ENCODE data around the gene OARD1.
"Not testable (repeated sequence)": the region's sequence is repeated elsewhere in the genome, so short reads cannot be mapped to it uniquely, and the experiment has no call there.

Gene OARD1

DNA sequence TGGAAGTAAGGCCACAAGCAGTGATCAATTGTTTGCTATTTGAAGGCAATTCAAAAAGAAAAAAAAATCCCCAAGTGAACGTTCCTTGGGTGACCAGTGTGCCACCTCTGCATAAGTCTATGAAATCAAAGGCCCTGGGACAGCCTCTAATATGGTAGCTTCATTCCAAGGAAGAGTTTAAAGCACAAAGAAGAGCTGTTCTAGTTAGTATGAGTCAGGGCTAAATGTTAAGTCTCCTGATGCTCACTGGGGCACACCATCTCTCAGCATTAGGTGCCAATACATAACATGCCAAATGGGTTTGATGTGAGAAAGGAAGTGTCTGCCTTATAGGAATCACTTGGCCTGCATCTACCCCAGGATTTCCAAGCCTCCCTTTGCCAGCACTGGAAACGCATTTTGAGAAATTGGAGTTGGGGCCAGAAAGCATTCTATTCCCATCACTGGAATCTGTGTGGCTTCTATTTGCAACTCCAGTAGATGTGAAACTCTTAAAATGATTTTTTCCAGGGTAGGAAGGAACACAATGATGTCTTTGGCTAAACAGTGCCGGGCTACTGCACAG, 46.1 kb downstream of the OARD1 start:
- no peak for DNase-seq

DNA sequence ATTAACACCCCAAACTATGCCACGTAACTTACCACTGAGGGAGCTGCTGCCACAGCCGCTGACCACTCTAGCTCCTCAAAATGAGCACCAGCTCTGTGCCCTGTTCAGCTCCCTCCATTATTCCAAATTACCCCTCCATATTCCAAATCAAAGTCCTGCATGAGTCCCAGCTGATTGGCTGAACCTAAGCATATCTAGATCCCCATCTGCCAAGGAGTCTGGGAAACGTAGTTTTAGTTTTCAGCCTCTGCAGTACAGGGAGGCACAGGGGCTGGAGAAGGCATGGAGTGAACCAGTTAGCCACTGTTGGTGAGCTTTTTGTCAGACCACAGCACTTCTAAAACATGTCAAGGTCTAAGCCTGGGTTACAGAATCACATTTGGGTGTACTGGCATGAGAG, 49.0 kb downstream of the OARD1 start:
- no peak for DNase-seq

- no peak for DNase-seq
These were observed 49.9 kb downstream of the OARD1 start for GRCh38 chr6:41022294-41022693.

DNA sequence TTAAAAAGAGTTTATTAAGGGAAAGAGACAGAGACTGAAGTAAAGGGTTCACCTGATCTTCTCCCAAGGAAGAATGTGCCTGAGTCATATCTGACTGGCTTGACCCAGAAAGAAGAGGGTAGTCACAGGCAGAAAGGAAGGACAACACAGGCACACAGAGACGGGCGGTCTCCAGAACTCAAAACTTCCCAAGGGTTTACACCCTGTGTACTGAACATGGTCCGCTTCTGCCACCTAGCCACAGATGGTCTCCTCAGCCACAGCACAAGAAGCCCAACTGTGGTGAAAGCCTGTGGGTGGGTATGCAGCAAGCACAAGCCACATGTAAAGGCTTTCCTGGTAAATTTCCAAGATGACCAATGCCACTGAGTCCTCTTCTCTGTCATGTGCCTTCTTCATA, 50.3 kb downstream of the OARD1 start:
- DNase-seq, result no peak

GRCh38 chr6:41017663-41018062, 54.5 kb downstream of the OARD1 start:
- DNase-seq, result no peak

DNA sequence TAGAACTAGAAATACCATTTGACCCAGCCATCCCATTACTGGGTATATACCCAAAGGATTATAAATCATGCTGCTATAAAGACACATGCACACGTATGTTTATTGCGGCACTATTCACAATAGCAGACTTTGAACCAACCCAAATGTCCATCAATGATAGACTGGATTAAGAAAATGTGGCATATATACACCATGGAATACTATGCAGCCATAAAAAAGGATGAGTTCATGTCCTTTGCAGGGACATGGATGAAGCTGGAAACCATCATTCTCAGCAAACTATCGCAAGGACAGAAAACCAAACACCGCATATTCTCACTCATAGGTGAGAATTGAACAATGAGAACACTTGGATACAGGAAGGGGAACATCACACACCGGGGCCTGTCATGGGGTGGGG, 56.3 kb downstream of the OARD1 start:
- not testable (repeated sequence) for DNase-seq

GRCh38 chr6:41014780-41015179, 57.4 kb downstream of the OARD1 start:
- DNase-seq, result no peak

Data from NCI-H2227 treated with DMSO at 0.1 percent for 48 hours (cell line).